CD4-positive, alpha-beta memory T cell (primary cell): ENCODE measurements around the gene SCOC. TPM values are rescaled to one million over a fixed set of nuclear protein-coding genes. Genes with fewer than 3 reads are reported as not detected.

Source experiments
- CTCF ChIA-PET: fragments of 350-600 bp; sonication (Branson Sonifier 250); formaldehyde crosslinking; loops from one replicate; lab custom pipeline; 2021; ENCODE audit warnings: inconsistent platforms; ENCODE audit not compliant: partially characterized antibody; lab: Charles Lee
- POLR2A ChIA-PET: fragments of 350-600 bp; sonication (Branson Sonifier 250); formaldehyde crosslinking; loops from one replicate; lab custom pipeline; 2021; ENCODE audit not compliant: partially characterized antibody; lab: Charles Lee
- DNase-seq, 5 donors: peaks; one replicate each; pipeline versions ENCODE4 v3.0.0 to v3.0.0-alpha.2; 2020 to 2022; ENCODE audit warnings: mixed read lengths in 1 of 5
- H3K27ac ChIP-seq: one replicate; pipeline ENCODE4 v1.7.0; 2013; ENCODE audit warnings: low read depth, low read length
- H3K27me3 ChIP-seq: 2 replicates; pipeline ENCODE4 v1.7.0; 2013; ENCODE audit warnings: mild to moderate bottlenecking, low read length, moderate library complexity; ENCODE audit not compliant: insufficient read depth
- H3K36me3 ChIP-seq: 2 replicates; pipeline ENCODE4 v1.7.0; 2013; ENCODE audit warnings: mild to moderate bottlenecking, low read length, moderate library complexity; ENCODE audit not compliant: insufficient read depth
- H3K4me1 ChIP-seq: 2 replicates; pipeline ENCODE4 v1.7.0; 2013; ENCODE audit warnings: mild to moderate bottlenecking, low read length, moderate library complexity; ENCODE audit not compliant: insufficient read depth
- H3K4me3 ChIP-seq, 2 donors: one replicate each; pipeline ENCODE4 v1.7.0; 2013; ENCODE audit warnings: low read length in 2 of 2, mild to moderate bottlenecking in 1 of 2
- H3K9me3 ChIP-seq, 2 donors: one replicate each; pipeline ENCODE4 v1.7.0; 2013; ENCODE audit warnings: low read length in 2 of 2, control low read depth in 1 of 2; ENCODE audit not compliant: control insufficient read depth in 1 of 2
- H3K27ac Mint-ChIP-seq, 7 donors: one replicate each; pipeline ENCODE4 v1.8.0; 2020 to 2021; ENCODE audit warnings: mixed read lengths in 7 of 7, mild to moderate bottlenecking in 6 of 7, inconsistent platforms in 3 of 7, moderate library complexity in 3 of 7
- H3K27me3 Mint-ChIP-seq, 2 donors: one replicate each; pipeline ENCODE4 v1.8.0; 2020 to 2021; ENCODE audit warnings: mixed read lengths in 2 of 2
- H3K36me3 Mint-ChIP-seq, 2 donors: one replicate each; pipeline ENCODE4 v1.8.0; 2020 to 2021; ENCODE audit warnings: mixed read lengths in 2 of 2, inconsistent platforms in 1 of 2, mild to moderate bottlenecking in 1 of 2
- H3K4me1 Mint-ChIP-seq, 4 donors: one replicate each; pipeline ENCODE4 v1.8.0; 2020 to 2021; ENCODE audit warnings: mixed read lengths in 4 of 4, mild to moderate bottlenecking in 1 of 4
- H3K4me3 Mint-ChIP-seq, 8 donors: one replicate each; pipeline ENCODE4 v1.8.0; 2020 to 2021; ENCODE audit warnings: mixed read lengths in 8 of 8, mild to moderate bottlenecking in 7 of 8, moderate library complexity in 6 of 8, inconsistent platforms in 3 of 8
- H3K9me3 Mint-ChIP-seq, 8 donors: one replicate each; pipeline ENCODE4 v1.8.0; 2020 to 2021; ENCODE audit warnings: mixed read lengths in 8 of 8, mild to moderate bottlenecking in 5 of 8, inconsistent platforms in 3 of 8, moderate library complexity in 1 of 8
- intact Hi-C: fragments of 100-400 bp; cut with micrococcal nuclease; formaldehyde crosslinking; loops from one replicate; pipeline ENCODE4 v1.15.1; 2023
- polyA plus RNA-seq, 2 donors: library from polyadenylated mRNA; unstranded; fragments of 300-500 nt; fragmentation: Illumina TruSeq; gene quantifications; one replicate each; pipeline ENCODE4 v1.2.3, GENCODE V29; 2021
- total RNA-seq, 2 experiments: library from RNA; stranded (reverse); gene quantifications; one replicate each; pipeline ENCODE4 v1.2.3, GENCODE V29; 2021

SCOC gene
- total RNA-seq (10 to 100 TPM; 21.8 to 22.8 TPM), polyA plus RNA-seq (10 to 100 TPM; 31.1 to 63.7 TPM)

- Mint-ChIP-seq H3K4me1 (peaks cover 24 to 37% (median 28%) of the 10 kb centered on the region in 4 donors), H3K27ac (peak within 1 kb of the TSS in 6 of 7 donors; percentile 47 to 87 (median 76)), H3K9me3 (no peaks in the 10 kb centered on the region), H3K4me3 (peak within 1 kb of the TSS in 3 of 8 donors; percentile 83 to 90 (median 87)), H3K36me3 (no peaks in the 10 kb centered on the region), H3K27me3 (no peaks in the 10 kb centered on the region)
- POLR2A ChIA-PET: interaction anchor here (0.6 to 2.6 kb wide), 12 partner anchors 10 to 1071 kb away, joined by 3 to 17 read pairs (median 4); partner anchors contain the start of genes ELMOD2, NDUFC1 and RAB33B
- CTCF ChIA-PET: interaction anchor here (0.7 to 4.3 kb wide), 9 partner anchors 9 to 223 kb away, joined by 3 to 119 read pairs (median 3); partner anchors contain the start of gene ELMOD2
- Histone ChIP-seq H3K9me3 (no peaks in the 10 kb centered on the region), H3K36me3 (no peaks in the 10 kb centered on the region), H3K4me1 (peaks cover 23% of the 10 kb centered on the region), H3K27me3 (no peaks in the 10 kb centered on the region), H3K4me3 (peak within 1 kb of the TSS; percentile 72 to 75), H3K27ac (peak within 1 kb of the TSS; percentile 69)
- peak; percentile 95 to 99 (median 96) for DNase-seq
- intact Hi-C loops: loop anchor here (1.0 to 5.0 kb wide), 7 partner anchors 13 to 1071 kb away; partner anchors contain the start of genes ELMOD2, MAML3, NAA15 and NDUFC1
Measured at GRCh38 chr4:140373328-140374129, at the start of gene SCOC. Gene SCOC, plus strand, starts transcription at chr4:140373646. Its CDS starts 5,525 bp downstream, at chr4:140379171.

- Histone ChIP-seq H3K36me3 (no peaks in the 10 kb centered on the region), H3K4me1 (no peaks in the 10 kb centered on the region), H3K4me3 (no peak overlapping the region), H3K9me3 (no peaks in the 10 kb centered on the region), H3K27ac (no peak overlapping the region), H3K27me3 (peaks cover 1% of the 10 kb centered on the region)
- H3K27ac Mint-ChIP-seq: no peak overlapping the region
- intact Hi-C loops: no loop called here
- H3K36me3 Mint-ChIP-seq: no peaks in the 10 kb centered on the region
- H3K4me3 Mint-ChIP-seq: no peak overlapping the region
- peaks cover 0 to under 1% (median 0%) of the 10 kb centered on the region in 8 donors for H3K9me3 Mint-ChIP-seq
- peaks cover 3 to 11% of the 10 kb centered on the region in 2 donors for H3K27me3 Mint-ChIP-seq
- ChIA-PET POLR2A (no interaction called here), CTCF (no interaction called here)
- no peak for DNase-seq
- H3K4me1 Mint-ChIP-seq: peaks cover 0 to 3% (median 3%) of the 10 kb centered on the region in 4 donors
Measured at GRCh38 chr4:140326395-140326993, 47.0 kb upstream of the SCOC start.

GRCh38 chr4:140330311-140330900 lies 43.0 kb upstream of the SCOC start:
- no peak overlapping the region for H3K27ac Mint-ChIP-seq
- no peak for DNase-seq
- peaks cover 0 to 6% (median 4%) of the 10 kb centered on the region in 4 donors for H3K4me1 Mint-ChIP-seq
- ChIA-PET CTCF (interaction anchor here (1.0 to 2.7 kb wide), 8 partner anchors 14 to 318 kb away, joined by 3 to 8 read pairs (median 3); no protein-coding TSS in a partner anchor), POLR2A (no interaction called here)
- H3K27me3 ChIP-seq: peaks cover 3% of the 10 kb centered on the region
- no peaks in the 10 kb centered on the region for H3K36me3 ChIP-seq
- peaks cover 5 to 6% of the 10 kb centered on the region in 2 donors for H3K27me3 Mint-ChIP-seq
- no peaks in the 10 kb centered on the region for H3K4me1 ChIP-seq
- intact Hi-C loops: no loop called here
- H3K9me3 ChIP-seq: no peaks in the 10 kb centered on the region
- no peaks in the 10 kb centered on the region for H3K36me3 Mint-ChIP-seq
- no peak overlapping the region for H3K4me3 ChIP-seq
- no peak overlapping the region for H3K4me3 Mint-ChIP-seq
- H3K27ac ChIP-seq: no peak overlapping the region
- H3K9me3 Mint-ChIP-seq: no peaks in the 10 kb centered on the region

GRCh38 chr4:140331245-140331644 lies 42.2 kb upstream of the SCOC start:
- Mint-ChIP-seq H3K27me3 (peaks cover 7 to 10% of the 10 kb centered on the region in 2 donors), H3K4me3 (peak overlapping the region in 1 of 8 donors; percentile 14), H3K9me3 (no peaks in the 10 kb centered on the region), H3K27ac (no peak overlapping the region), H3K36me3 (no peaks in the 10 kb centered on the region), H3K4me1 (peaks cover 0 to 6% (median 4%) of the 10 kb centered on the region in 4 donors)
- H3K9me3 ChIP-seq: no peaks in the 10 kb centered on the region
- CTCF ChIA-PET: interaction anchor here (1.3 to 2.7 kb wide), 2 partner anchors 29 to 675 kb away, joined by 3 to 8 read pairs; no protein-coding TSS in a partner anchor
- POLR2A ChIA-PET: no interaction called here
- H3K27ac ChIP-seq: no peak overlapping the region
- intact Hi-C loops: no loop called here
- peaks cover 3% of the 10 kb centered on the region for H3K27me3 ChIP-seq
- H3K4me3 ChIP-seq: no peak overlapping the region
- no peak for DNase-seq
- no peaks in the 10 kb centered on the region for H3K4me1 ChIP-seq
- no peaks in the 10 kb centered on the region for H3K36me3 ChIP-seq

- DNase-seq: no peak
- H3K27me3 ChIP-seq: peaks cover 3% of the 10 kb centered on the region
- intact Hi-C loops: no loop called here
- Mint-ChIP-seq H3K4me3 (no peak overlapping the region), H3K27me3 (peaks cover 8 to 11% of the 10 kb centered on the region in 2 donors), H3K9me3 (no peaks in the 10 kb centered on the region), H3K4me1 (peaks cover 0 to 6% (median 4%) of the 10 kb centered on the region in 4 donors), H3K36me3 (no peaks in the 10 kb centered on the region), H3K27ac (no peak overlapping the region)
- POLR2A ChIA-PET: no interaction called here
- H3K9me3 ChIP-seq: no peaks in the 10 kb centered on the region
- H3K27ac ChIP-seq: no peak overlapping the region
- CTCF ChIA-PET: interaction anchor here (1.3 to 2.7 kb wide), 2 partner anchors 28 to 675 kb away, joined by 3 to 8 read pairs; no protein-coding TSS in a partner anchor
- no peaks in the 10 kb centered on the region for H3K4me1 ChIP-seq
- H3K4me3 ChIP-seq: no peak overlapping the region
- H3K36me3 ChIP-seq: no peaks in the 10 kb centered on the region
Measured at GRCh38 chr4:140331876-140332275, 41.6 kb upstream of the SCOC start.

- Mint-ChIP-seq H3K4me3 (no peak overlapping the region), H3K27me3 (peaks cover 8 to 15% of the 10 kb centered on the region in 2 donors), H3K4me1 (peaks cover 0 to 6% (median 4%) of the 10 kb centered on the region in 4 donors), H3K9me3 (peaks cover 0 to 5% (median 0%) of the 10 kb centered on the region in 8 donors), H3K27ac (no peak overlapping the region), H3K36me3 (no peaks in the 10 kb centered on the region)
- Histone ChIP-seq H3K9me3 (no peaks in the 10 kb centered on the region), H3K4me1 (no peaks in the 10 kb centered on the region), H3K27me3 (peaks cover 3% of the 10 kb centered on the region), H3K27ac (no peak overlapping the region), H3K36me3 (no peaks in the 10 kb centered on the region), H3K4me3 (no peak overlapping the region)
- intact Hi-C loops: no loop called here
- DNase-seq: no peak
- POLR2A ChIA-PET: no interaction called here
- CTCF ChIA-PET: interaction anchor here (1.3 kb wide), 1 partner anchor 676 kb away, joined by 3 read pairs; no protein-coding TSS in a partner anchor
Measured at GRCh38 chr4:140332734-140333133, 40.7 kb upstream of the SCOC start.
